Measurements from ENCODE around the gene NECAB3. TPM values are rescaled to one million over a fixed set of nuclear protein-coding genes. Genes with fewer than 3 reads are reported as not detected.

The NECAB3 gene
- total RNA-seq, result 4.6 TPM

GRCh38 chr20:33674294-33675135 lies at the start of gene NECAB3:
TSS of gene NECAB3 (minus strand) at chr20:33674428. CDS start at chr20:33674352, 76 bp downstream.
- Histone ChIP-seq H3K27me3 (ENCODE audit: insufficient read depth, low read length) (no peaks in the 10 kb centered on the region), H3K4me1 (ENCODE audit: insufficient read depth, low read length) (peaks cover 29% of the 10 kb centered on the region), H3K4me3 (ENCODE audit: low read length) (peak within 1 kb of the TSS; percentile 38), H3K9me3 (ENCODE audit: low read depth, low read length) (no peaks in the 10 kb centered on the region)

GRCh38 chr20:33721391-33722140 lies 47.3 kb upstream of the NECAB3 start:
- H3K9me3 ChIP-seq (ENCODE audit: low read depth, low read length), result no peaks in the 10 kb centered on the region
- H3K27me3 ChIP-seq (ENCODE audit: insufficient read depth, low read length), result no peaks in the 10 kb centered on the region
- H3K4me1 ChIP-seq (ENCODE audit: insufficient read depth, low read length), result peaks cover 26% of the 10 kb centered on the region
- no peak overlapping the region for H3K4me3 ChIP-seq (ENCODE audit: low read length)

GRCh38 chr20:33719989-33720709 lies 45.9 kb upstream of the NECAB3 start, which contains the start of gene PXMP4:
TSS of gene PXMP4 (minus strand) at chr20:33720310. CDS start at chr20:33720207, 103 bp downstream.
- Histone ChIP-seq H3K4me1 (ENCODE audit: insufficient read depth, low read length) (peaks cover 26% of the 10 kb centered on the region), H3K9me3 (ENCODE audit: low read depth, low read length) (no peaks in the 10 kb centered on the region), H3K4me3 (ENCODE audit: low read length) (peak within 1 kb of the TSS; percentile 80), H3K27me3 (ENCODE audit: insufficient read depth, low read length) (no peaks in the 10 kb centered on the region)

- H3K27me3 ChIP-seq (ENCODE audit: insufficient read depth, low read length), result no peaks in the 10 kb centered on the region
- H3K9me3 ChIP-seq (ENCODE audit: low read depth, low read length), result no peaks in the 10 kb centered on the region
- H3K4me3 ChIP-seq (ENCODE audit: low read length), result peak overlapping the region; percentile 80
- H3K4me1 ChIP-seq (ENCODE audit: insufficient read depth, low read length), result peaks cover 22% of the 10 kb centered on the region
These were observed 45.2 kb upstream of the NECAB3 start for GRCh38 chr20:33719277-33719988.

GRCh38 chr20:33716498-33716897 lies 42.3 kb upstream of the NECAB3 start:
- Histone ChIP-seq H3K9me3 (ENCODE audit: low read depth, low read length) (no peaks in the 10 kb centered on the region), H3K27me3 (ENCODE audit: insufficient read depth, low read length) (no peaks in the 10 kb centered on the region), H3K4me3 (ENCODE audit: low read length) (no peak overlapping the region), H3K4me1 (ENCODE audit: insufficient read depth, low read length) (peaks cover 17% of the 10 kb centered on the region)

- Histone ChIP-seq H3K4me1 (ENCODE audit: insufficient read depth, low read length) (peaks cover 6% of the 10 kb centered on the region), H3K27me3 (ENCODE audit: insufficient read depth, low read length) (no peaks in the 10 kb centered on the region), H3K9me3 (ENCODE audit: low read depth, low read length) (no peaks in the 10 kb centered on the region), H3K4me3 (ENCODE audit: low read length) (no peak overlapping the region)
These were observed 39.7 kb upstream of the NECAB3 start for GRCh38 chr20:33713865-33714367.

GRCh38 chr20:33711446-33711738 lies 37.2 kb upstream of the NECAB3 start:
- Histone ChIP-seq H3K27me3 (ENCODE audit: insufficient read depth, low read length) (no peaks in the 10 kb centered on the region), H3K4me1 (ENCODE audit: insufficient read depth, low read length) (peaks cover 3% of the 10 kb centered on the region), H3K4me3 (ENCODE audit: low read length) (no peak overlapping the region), H3K9me3 (ENCODE audit: low read depth, low read length) (no peaks in the 10 kb centered on the region)

- Histone ChIP-seq H3K9me3 (ENCODE audit: low read depth, low read length) (no peaks in the 10 kb centered on the region), H3K4me1 (ENCODE audit: insufficient read depth, low read length) (peaks cover 3% of the 10 kb centered on the region), H3K4me3 (ENCODE audit: low read length) (no peak overlapping the region), H3K27me3 (ENCODE audit: insufficient read depth, low read length) (no peaks in the 10 kb centered on the region)
These were observed 36.6 kb upstream of the NECAB3 start for GRCh38 chr20:33710681-33711445.

DNA sequence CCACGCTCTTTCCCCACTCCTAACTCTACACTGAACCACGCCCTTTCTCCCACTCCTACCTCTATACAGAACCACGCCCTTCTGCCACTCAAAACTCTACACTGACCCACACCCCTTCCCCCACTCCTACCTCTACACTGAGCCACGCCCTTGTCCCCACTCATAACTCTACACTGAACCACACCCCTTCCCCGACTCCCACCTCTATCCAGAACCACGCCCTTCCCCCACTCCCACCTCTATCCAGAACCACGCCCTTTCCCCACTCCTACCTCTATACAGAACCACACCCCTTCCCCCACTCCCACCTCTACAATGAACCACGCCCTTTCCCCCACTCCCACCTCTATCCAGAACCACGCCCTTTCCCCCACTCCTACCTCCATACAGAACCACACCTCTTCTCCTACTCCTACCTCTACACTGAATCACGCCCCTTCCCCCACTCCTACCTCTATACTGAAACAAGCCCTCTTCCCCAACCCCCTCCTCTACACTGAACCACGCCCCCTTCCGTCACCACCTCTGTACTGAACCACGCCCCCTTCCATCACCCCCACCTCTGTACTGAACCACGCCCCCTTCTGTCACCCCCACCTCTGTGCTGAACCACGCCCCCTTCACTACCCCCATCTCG lies 35.8 kb upstream of the NECAB3 start:
- Histone ChIP-seq H3K4me1 (ENCODE audit: insufficient read depth, low read length) (peaks cover 3% of the 10 kb centered on the region), H3K27me3 (ENCODE audit: insufficient read depth, low read length) (no peaks in the 10 kb centered on the region), H3K4me3 (ENCODE audit: low read length) (no peak overlapping the region), H3K9me3 (ENCODE audit: low read depth, low read length) (no peaks in the 10 kb centered on the region)

DNA sequence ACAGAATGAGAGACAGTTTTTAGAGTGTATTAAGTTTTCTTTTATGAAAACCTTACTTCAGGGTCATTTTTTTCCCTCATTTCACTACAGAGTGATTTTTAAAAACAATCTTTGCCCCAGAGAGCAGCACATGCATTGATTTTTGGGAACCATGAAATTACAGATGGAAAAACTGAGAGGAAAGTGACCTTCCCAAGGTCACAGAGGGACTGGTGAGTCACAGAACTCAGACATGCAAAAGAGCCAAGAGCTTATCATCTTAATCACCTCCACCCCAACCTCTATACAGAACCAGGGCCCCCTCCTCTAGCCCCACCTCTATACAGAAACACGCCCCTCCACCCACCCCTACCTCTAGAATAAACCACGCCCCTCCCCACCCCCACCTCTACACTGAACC lies 35.2 kb upstream of the NECAB3 start:
- Histone ChIP-seq H3K27me3 (ENCODE audit: insufficient read depth, low read length) (no peaks in the 10 kb centered on the region), H3K9me3 (ENCODE audit: low read depth, low read length) (no peaks in the 10 kb centered on the region), H3K4me3 (ENCODE audit: low read length) (no peak overlapping the region), H3K4me1 (ENCODE audit: insufficient read depth, low read length) (peaks cover 3% of the 10 kb centered on the region)

- Histone ChIP-seq H3K27me3 (ENCODE audit: insufficient read depth, low read length) (no peaks in the 10 kb centered on the region), H3K4me3 (ENCODE audit: low read length) (no peak overlapping the region), H3K4me1 (ENCODE audit: insufficient read depth, low read length) (peaks cover 3% of the 10 kb centered on the region), H3K9me3 (ENCODE audit: low read depth, low read length) (no peaks in the 10 kb centered on the region)
These were observed 33.4 kb upstream of the NECAB3 start for GRCh38 chr20:33707668-33708067.

DNA sequence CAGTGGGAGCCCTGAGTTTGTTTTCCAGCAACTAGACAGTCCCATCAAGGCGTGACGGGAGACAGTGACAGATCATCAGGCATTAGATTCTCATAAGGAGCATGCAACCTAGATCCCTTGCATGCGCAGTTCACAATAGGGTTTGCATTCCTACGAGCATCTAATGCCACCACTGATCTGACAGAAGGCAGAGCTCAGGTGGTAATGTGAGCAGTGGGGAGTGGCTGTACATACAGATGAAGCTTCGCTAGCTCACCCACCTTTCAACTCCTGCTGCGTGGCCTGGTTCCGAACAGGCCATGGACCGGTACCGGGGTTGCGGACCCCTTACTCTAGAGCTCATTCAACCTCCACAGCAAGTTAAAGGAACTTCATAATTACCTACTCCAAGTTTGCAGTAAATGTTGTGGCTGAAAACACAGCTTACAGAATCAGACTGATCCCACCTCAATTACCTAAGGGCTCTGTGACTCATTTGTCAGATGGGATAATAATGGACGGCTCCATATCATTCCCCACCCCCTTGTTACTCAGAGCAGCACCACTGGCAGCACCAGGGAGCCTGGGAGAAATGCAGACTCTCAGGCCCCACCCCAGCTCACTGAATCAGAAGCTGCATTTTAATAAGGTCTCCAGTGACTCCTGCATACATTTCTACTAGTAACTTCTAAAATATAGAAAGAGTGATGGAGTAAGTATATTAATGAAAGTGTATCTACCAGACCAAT lies 30.1 kb upstream of the NECAB3 start:
- Histone ChIP-seq H3K27me3 (ENCODE audit: insufficient read depth, low read length) (no peaks in the 10 kb centered on the region), H3K9me3 (ENCODE audit: low read depth, low read length) (no peaks in the 10 kb centered on the region), H3K4me3 (ENCODE audit: low read length) (no peak overlapping the region), H3K4me1 (ENCODE audit: insufficient read depth, low read length) (no peaks in the 10 kb centered on the region)

GRCh38 chr20:33703498-33704137 lies 29.4 kb upstream of the NECAB3 start:
- no peaks in the 10 kb centered on the region for H3K9me3 ChIP-seq (ENCODE audit: low read depth, low read length)
- no peaks in the 10 kb centered on the region for H3K4me1 ChIP-seq (ENCODE audit: insufficient read depth, low read length)
- no peak overlapping the region for H3K4me3 ChIP-seq (ENCODE audit: low read length)
- no peaks in the 10 kb centered on the region for H3K27me3 ChIP-seq (ENCODE audit: insufficient read depth, low read length)
